WTC11 (cell line): ENCODE measurements around the gene CKB. TPM values are rescaled to one million over a fixed set of nuclear protein-coding genes. Genes with fewer than 3 reads are reported as not detected.

ENCODE experiments used
- ATAC-seq: fragments of 200-7000 bp; cut with Tn5 transposase; 2 replicates; pipeline ENCODE4 v1.10.0; 2021; ENCODE audit warnings: mild to moderate bottlenecking, moderate library complexity
- CTCF ChIA-PET: fragments of 300-600 bp; sonication (Branson Sonifier 250); formaldehyde crosslinking; loops from one replicate; lab custom pipeline; 2021; ENCODE audit warnings: antibody characterized with exemption; lab: Charles Lee
- POLR2A ChIA-PET: fragments of 350-600 bp; sonication (Branson Sonifier 250); formaldehyde crosslinking; loops from one replicate; lab custom pipeline; 2021; ENCODE audit warnings: antibody characterized with exemption; lab: Charles Lee
- DNase-seq: peaks from one replicate; pipeline ENCODE4 v3.0.0; 2021; ENCODE audit warnings: low spot score
- H3K27ac Mint-ChIP-seq: 2 replicates; pipeline ENCODE4 v1.8.0; 2021; ENCODE audit warnings: mixed read lengths
- H3K27me3 Mint-ChIP-seq: 2 replicates; pipeline ENCODE4 v1.8.0; 2021; ENCODE audit warnings: low read depth, mild to moderate bottlenecking, moderate library complexity, mixed read lengths
- H3K36me3 Mint-ChIP-seq: 2 replicates; pipeline ENCODE4 v1.8.0; 2021; ENCODE audit warnings: mixed read lengths
- H3K4me1 Mint-ChIP-seq: 2 replicates; pipeline ENCODE4 v1.8.0; 2022; ENCODE audit warnings: mixed read lengths
- H3K4me3 Mint-ChIP-seq: 2 replicates; pipeline ENCODE4 v1.8.0; 2021; ENCODE audit warnings: mild to moderate bottlenecking, moderate library complexity, mixed read lengths
- H3K9me3 Mint-ChIP-seq: 2 replicates; pipeline ENCODE4 v1.8.0; 2021; ENCODE audit warnings: mixed read lengths
- AR ChIP-seq: fragments of 250-450 bp; sonication (Bioruptor Pico); IDR thresholded peaks from 2 replicates; pipeline ENCODE4 v1.9.0; 2021; ENCODE audit warnings: mild to moderate bottlenecking
- ELF4 ChIP-seq: sonication (generic); formaldehyde crosslinking; IDR thresholded peaks from 2 replicates; pipeline ENCODE4 v1.8.1; 2022; ENCODE audit warnings: low read depth, mild to moderate bottlenecking, moderate library complexity, missing genetic modification reagents
- ETV6 ChIP-seq: sonication (generic); formaldehyde crosslinking; IDR thresholded peaks from 2 replicates; pipeline ENCODE4 v1.8.1; 2022; ENCODE audit warnings: mild to moderate bottlenecking, missing genetic modification reagents
- FOXK1 ChIP-seq: sonication (generic); formaldehyde crosslinking; IDR thresholded peaks from 2 replicates; pipeline ENCODE4 v1.8.0; 2022; ENCODE audit warnings: mild to moderate bottlenecking, moderate library complexity, missing genetic modification reagents
- FOXP4 ChIP-seq: sonication (generic); formaldehyde crosslinking; IDR thresholded peaks from 2 replicates; pipeline ENCODE4 v1.8.0; 2022; ENCODE audit warnings: mild to moderate bottlenecking, missing genetic modification reagents
- GABPB1 ChIP-seq: sonication (generic); formaldehyde crosslinking; IDR thresholded peaks from 2 replicates; pipeline ENCODE4 v1.8.1; 2023; ENCODE audit warnings: mild to moderate bottlenecking, missing genetic modification reagents
- IRF2 ChIP-seq: sonication (generic); formaldehyde crosslinking; IDR thresholded peaks from 2 replicates; pipeline ENCODE4 v1.8.0; 2022; ENCODE audit warnings: low read depth, missing genetic modification reagents, borderline replicate concordance
- JUN ChIP-seq: sonication (generic); formaldehyde crosslinking; IDR thresholded peaks from 2 replicates; pipeline ENCODE4 v1.8.0; 2023; ENCODE audit warnings: mild to moderate bottlenecking, missing genetic modification reagents
- MYBL2 ChIP-seq: sonication (generic); formaldehyde crosslinking; IDR thresholded peaks from 2 replicates; pipeline ENCODE4 v1.8.1; 2023; ENCODE audit warnings: mild to moderate bottlenecking, moderate library complexity, missing genetic modification reagents
- NFATC4 ChIP-seq: fragments of 250-450 bp; sonication (Bioruptor Pico); IDR thresholded peaks from 2 replicates; pipeline ENCODE4 v1.9.0; 2021; ENCODE audit warnings: mild to moderate bottlenecking
- SMAD3 ChIP-seq: sonication (generic); formaldehyde crosslinking; IDR thresholded peaks from 2 replicates; pipeline ENCODE4 v1.8.0; 2022; ENCODE audit warnings: missing genetic modification reagents, mild to moderate bottlenecking, borderline replicate concordance
- ZBTB43 ChIP-seq: sonication (generic); formaldehyde crosslinking; IDR thresholded peaks from 2 replicates; pipeline ENCODE4 v1.8.1; 2023; ENCODE audit warnings: mild to moderate bottlenecking, missing genetic modification reagents
- ZNF232 ChIP-seq: sonication (generic); formaldehyde crosslinking; IDR thresholded peaks from 2 replicates; pipeline ENCODE4 v1.8.0; 2022; ENCODE audit warnings: mild to moderate bottlenecking, missing genetic modification reagents
- ZNF396 ChIP-seq: fragments of 250-450 bp; sonication (Bioruptor Pico); IDR thresholded peaks from 2 replicates; pipeline ENCODE4 v1.8.0; 2021; ENCODE audit warnings: mild to moderate bottlenecking, moderate library complexity, borderline replicate concordance
- ZNF512 ChIP-seq: sonication (generic); formaldehyde crosslinking; IDR thresholded peaks from 2 replicates; pipeline ENCODE4 v1.8.1; 2022; ENCODE audit warnings: missing genetic modification reagents, borderline replicate concordance
- ZNF532 ChIP-seq: fragments of 250-450 bp; sonication (Bioruptor Pico); IDR thresholded peaks from 2 replicates; pipeline ENCODE4 v1.9.0; 2021; ENCODE audit warnings: mild to moderate bottlenecking, borderline replicate concordance
- total RNA-seq: library from RNA; stranded (reverse); gene quantifications from 3 replicates; pipeline ENCODE4 v1.2.3, GENCODE V29; 2021

Gene CKB
- total RNA-seq, 1 experiment from 2014 or later: 555 TPM

- no peaks in the 10 kb centered on the region for H3K4me1 Mint-ChIP-seq
- no peak overlapping the region for H3K27ac Mint-ChIP-seq
- no peak for TF ChIP-seq FOXP4 (CRISPR knock-in tag)
- TF ChIP-seq SMAD3 (CRISPR knock-in tag): no peak
- TF ChIP-seq ZBTB43: no peak
- TF ChIP-seq ZNF512 (CRISPR knock-in tag): no peak
- no peak for TF ChIP-seq JUN (CRISPR knock-in tag)
- TF ChIP-seq ETV6 (CRISPR knock-in tag): no peak
- no peak for TF ChIP-seq ZNF396 (CRISPR knock-in tag)
- no peak for DNase-seq
- H3K9me3 Mint-ChIP-seq: no peaks in the 10 kb centered on the region
- peaks cover 54% of the 10 kb centered on the region for H3K36me3 Mint-ChIP-seq
- no peak overlapping the region for H3K4me3 Mint-ChIP-seq
- no peak for ATAC-seq
- CTCF ChIA-PET: no interaction called here
- H3K27me3 Mint-ChIP-seq: no peaks in the 10 kb centered on the region
- POLR2A ChIA-PET: interaction anchor here (0.6 kb wide), 1 partner anchor 443 kb away, joined by 5 read pairs; no protein-coding TSS in a partner anchor
Observed at GRCh38 chr14:103476065-103476464, 46.6 kb downstream of the CKB start.

- Mint-ChIP-seq H3K36me3 (peaks cover 51% of the 10 kb centered on the region), H3K9me3 (no peaks in the 10 kb centered on the region), H3K27me3 (no peaks in the 10 kb centered on the region), H3K27ac (no peak overlapping the region), H3K4me1 (no peaks in the 10 kb centered on the region), H3K4me3 (no peak overlapping the region)
- no peak for TF ChIP-seq ELF4 (CRISPR knock-in tag)
- TF ChIP-seq ZNF232 (CRISPR knock-in tag): no peak
- TF ChIP-seq ZNF532 (CRISPR knock-in tag): no peak
- no peak for TF ChIP-seq MYBL2 (CRISPR knock-in tag)
- no peak for TF ChIP-seq GABPB1 (CRISPR knock-in tag)
- no peak for TF ChIP-seq NFATC4
- no peak for TF ChIP-seq IRF2
- no peak for TF ChIP-seq FOXK1 (CRISPR knock-in tag)
- no peak for TF ChIP-seq AR (CRISPR knock-in tag)
- DNase-seq: no peak
- CTCF ChIA-PET: no interaction called here
- POLR2A ChIA-PET: no interaction called here
- ATAC-seq: no peak
Observed at GRCh38 chr14:103474893-103475292, 47.7 kb downstream of the CKB start.
